MCF 10A (cell line): ENCODE data around the gene PCDHGB2. TPM values are rescaled to one million over a fixed set of nuclear protein-coding genes. Genes with fewer than 3 reads are reported as not detected.
"Not testable (repeated sequence)": the region's sequence is repeated elsewhere in the genome, so short reads cannot be mapped to it uniquely, and the experiment has no call there.

Experiments
- BruUV-seq: library from RNA; stranded (reverse); fragments of 400-500 nt; replicated peaks from 2 replicates; lab custom pipeline; 2021; lab: Mats Ljungman, UMichigan
- CTCF ChIA-PET: fragments of 300-600 bp; sonication (Branson Sonifier 250); formaldehyde crosslinking; extraction: SDS; loops from one replicate; lab custom pipeline; 2021; ENCODE audit warnings: antibody characterized with exemption, inconsistent platforms; lab: Yijun Ruan, JAX
- POLR2A ChIA-PET: fragments of 300-600, 350-650 bp; sonication (Branson Sonifier 250); formaldehyde crosslinking; extraction: SDS; loops from one replicate; lab custom pipeline; 2020; ENCODE audit warnings: antibody characterized with exemption, inconsistent platforms; lab: Yijun Ruan, JAX
- DNase-seq: peaks from one replicate; pipeline ENCODE4 v3.0.0-alpha.2; 2018; ENCODE audit not compliant: unreplicated experiment
- H3K27ac Mint-ChIP-seq: one replicate; pipeline ENCODE4 v1.8.0; 2022; ENCODE audit warnings: mild to moderate bottlenecking, low read depth, mixed read lengths; ENCODE audit not compliant: unreplicated experiment
- H3K27me3 Mint-ChIP-seq: one replicate; pipeline ENCODE4 v1.8.0; 2022; ENCODE audit warnings: mixed read lengths; ENCODE audit not compliant: insufficient read depth, unreplicated experiment
- H3K36me3 Mint-ChIP-seq: one replicate; pipeline ENCODE4 v1.8.0; 2022; ENCODE audit warnings: mild to moderate bottlenecking, moderate library complexity, mixed read lengths; ENCODE audit not compliant: insufficient read depth, unreplicated experiment
- H3K4me1 Mint-ChIP-seq: one replicate; pipeline ENCODE4 v1.8.0; 2022; ENCODE audit warnings: mixed read lengths; ENCODE audit not compliant: insufficient read depth, unreplicated experiment
- H3K4me3 Mint-ChIP-seq: one replicate; pipeline ENCODE4 v1.8.0; 2022; ENCODE audit warnings: mild to moderate bottlenecking, moderate library complexity, mixed read lengths; ENCODE audit not compliant: unreplicated experiment
- H3K9me3 Mint-ChIP-seq: one replicate; pipeline ENCODE4 v1.8.0; 2022; ENCODE audit warnings: mixed read lengths; ENCODE audit not compliant: unreplicated experiment
- CTCF ChIP-seq: fragments of 200-600 bp; IDR thresholded peaks from one replicate; pipeline ENCODE4 v1.8.0; 2022; ENCODE audit warnings: antibody characterized with exemption, mild to moderate bottlenecking; ENCODE audit not compliant: unreplicated experiment
- intact Hi-C: fragments of 100-400 bp; cut with micrococcal nuclease; formaldehyde crosslinking; loops from 2 replicates; pipeline ENCODE4 v1.14.1; 2022
- total RNA-seq: library from RNA; stranded (reverse); gene quantifications from 2 replicates; pipeline ENCODE4 v1.2.3, GENCODE V29; 2022

PCDHGB2 gene
- total RNA-seq, 1 experiment from 2014 or later, result 0.61 TPM

GRCh38 chr5:141389153-141390042 lies 29.6 kb downstream of the PCDHGB2 start:
- Mint-ChIP-seq H3K27me3 (no peaks in the 10 kb centered on the region), H3K9me3 (peaks cover 29% of the 10 kb centered on the region), H3K27ac (no peak overlapping the region), H3K4me3 (no peak overlapping the region), H3K36me3 (no peaks in the 10 kb centered on the region), H3K4me1 (no peaks in the 10 kb centered on the region)
- no peak for DNase-seq
- TF ChIP-seq CTCF, result no peak
- no TSS peak for BruUV-seq
- ChIA-PET CTCF (interaction anchor here (1.1 to 3.3 kb wide), 5 partner anchors 23 to 189 kb away, joined by 3 to 16 read pairs (median 8); partner anchors contain the start of genes PCDHB14, PCDHGA1, PCDHGA10 and TAF7), POLR2A (no interaction called here)
- intact Hi-C loops, result no loop called here

- intact Hi-C loops, result no loop called here
- no peaks in the 10 kb centered on the region for H3K4me1 Mint-ChIP-seq
- H3K36me3 Mint-ChIP-seq, result no peaks in the 10 kb centered on the region
- DNase-seq, result peak; percentile 23
- H3K27me3 Mint-ChIP-seq, result no peaks in the 10 kb centered on the region
- no peak within 1 kb of the TSS for H3K27ac Mint-ChIP-seq
- BruUV-seq, result no TSS peak
- peaks cover 35% of the 10 kb centered on the region for H3K9me3 Mint-ChIP-seq
- ChIA-PET POLR2A (no interaction called here), CTCF (interaction anchor here (0.6 to 2.5 kb wide), 7 partner anchors 10 to 172 kb away, joined by 3 to 14 read pairs (median 3); partner anchors contain the start of genes PCDHGA5 and PCDHGA7)
- no peak for TF ChIP-seq CTCF
- H3K4me3 Mint-ChIP-seq, result no peak within 1 kb of the TSS
Observed at GRCh38 chr5:141392429-141393198, 32.8 kb downstream of the PCDHGB2 start, which contains the start of gene PCDHGA8. TSS of gene PCDHGA8 (plus strand) at chr5:141392633. CDS start at chr5:141392814, 181 bp downstream.

GRCh38 chr5:141393267-141393666 lies 33.5 kb downstream of the PCDHGB2 start:
- no peak overlapping the region for H3K27ac Mint-ChIP-seq
- no peak overlapping the region for H3K4me3 Mint-ChIP-seq
- CTCF ChIA-PET, result interaction anchor here (0.6 to 2.5 kb wide), 7 partner anchors 13 to 174 kb away, joined by 3 to 14 read pairs (median 3); partner anchors contain the start of gene PCDHGA5
- intact Hi-C loops, result no loop called here
- H3K36me3 Mint-ChIP-seq, result no peaks in the 10 kb centered on the region
- H3K27me3 Mint-ChIP-seq, result no peaks in the 10 kb centered on the region
- BruUV-seq, result no TSS peak
- DNase-seq, result no peak
- POLR2A ChIA-PET, result no interaction called here
- no peaks in the 10 kb centered on the region for H3K4me1 Mint-ChIP-seq
- TF ChIP-seq CTCF, result no peak
- H3K9me3 Mint-ChIP-seq, result peaks cover 34% of the 10 kb centered on the region

DNA sequence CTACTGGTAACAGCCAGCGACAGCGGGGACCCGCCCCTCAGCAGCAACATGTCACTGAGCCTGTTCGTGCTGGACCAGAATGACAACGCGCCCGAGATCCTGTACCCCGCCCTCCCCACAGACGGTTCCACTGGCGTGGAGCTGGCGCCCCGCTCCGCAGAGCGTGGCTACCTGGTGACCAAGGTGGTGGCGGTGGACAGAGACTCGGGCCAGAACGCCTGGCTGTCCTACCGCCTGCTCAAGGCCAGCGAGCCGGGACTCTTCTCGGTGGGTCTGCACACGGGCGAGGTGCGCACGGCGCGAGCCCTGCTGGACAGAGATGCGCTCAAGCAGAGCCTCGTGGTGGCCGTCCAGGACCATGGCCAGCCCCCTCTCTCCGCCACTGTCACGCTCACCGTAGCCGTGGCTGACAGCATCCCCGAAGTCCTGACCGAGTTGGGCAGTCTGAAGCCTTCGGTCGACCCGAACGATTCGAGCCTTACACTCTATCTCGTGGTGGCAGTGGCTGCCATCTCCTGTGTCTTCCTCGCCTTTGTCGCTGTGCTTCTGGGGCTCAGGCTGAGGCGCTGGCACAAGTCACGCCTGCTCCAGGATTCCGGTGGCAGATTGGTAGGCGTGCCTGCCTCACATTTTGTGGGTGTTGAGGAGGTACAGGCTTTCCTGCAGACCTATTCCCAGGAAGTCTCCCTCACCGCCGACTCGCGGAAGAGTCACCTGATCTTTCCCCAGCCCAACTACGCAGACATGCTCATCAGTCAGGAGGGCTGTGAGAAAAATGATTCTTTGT lies 34.8 kb downstream of the PCDHGB2 start:
- intact Hi-C loops, H3K4me3 Mint-ChIP-seq, H3K4me1 Mint-ChIP-seq, POLR2A ChIA-PET, DNase-seq, H3K27ac Mint-ChIP-seq, H3K36me3 Mint-ChIP-seq, BruUV-seq, H3K27me3 Mint-ChIP-seq: not testable (repeated sequence)
- peaks cover 29% of the 10 kb centered on the region for H3K9me3 Mint-ChIP-seq
- CTCF ChIA-PET, result interaction anchor here (0.6 to 3.7 kb wide), 4 partner anchors 128 to 170 kb away, joined by 3 to 32 read pairs (median 12); no protein-coding TSS in a partner anchor
